GM12892 (cell line): ENCODE measurements around the gene STARD7.
A peak's percentile ranks its signal among the peaks of the same experiment; 100 is the strongest.
"Not testable (repeated sequence)": the region's sequence is repeated elsewhere in the genome, so short reads cannot be mapped to it uniquely, and the experiment has no call there.

Source experiments
- DNase-seq: peaks from one replicate; pipeline ENCODE4 v3.0.0; 2011; ENCODE audit not compliant: insufficient read length
- FAIRE-seq: peaks from 2 replicates; lab custom pipeline; 2011; peaks lifted over from hg19 to GRCh38; lab: Jason Lieb, UNC
- POLR2A ChIP-seq: IDR thresholded peaks from 2 replicates; pipeline ENCODE4 v1.6.1; 2011; ENCODE audit warnings: low read depth, low read length, control low read depth
- POLR2AphosphoS5 ChIP-seq: IDR thresholded peaks from 2 replicates; pipeline ENCODE4 v1.6.1; 2011; ENCODE audit warnings: low read depth, low read length, control low read depth
- TAF1 ChIP-seq: IDR thresholded peaks from 2 replicates; pipeline ENCODE4 v1.6.1; 2011; ENCODE audit warnings: low read depth, mild to moderate bottlenecking, control low read depth, low read length, borderline replicate concordance

Gene STARD7

DNA sequence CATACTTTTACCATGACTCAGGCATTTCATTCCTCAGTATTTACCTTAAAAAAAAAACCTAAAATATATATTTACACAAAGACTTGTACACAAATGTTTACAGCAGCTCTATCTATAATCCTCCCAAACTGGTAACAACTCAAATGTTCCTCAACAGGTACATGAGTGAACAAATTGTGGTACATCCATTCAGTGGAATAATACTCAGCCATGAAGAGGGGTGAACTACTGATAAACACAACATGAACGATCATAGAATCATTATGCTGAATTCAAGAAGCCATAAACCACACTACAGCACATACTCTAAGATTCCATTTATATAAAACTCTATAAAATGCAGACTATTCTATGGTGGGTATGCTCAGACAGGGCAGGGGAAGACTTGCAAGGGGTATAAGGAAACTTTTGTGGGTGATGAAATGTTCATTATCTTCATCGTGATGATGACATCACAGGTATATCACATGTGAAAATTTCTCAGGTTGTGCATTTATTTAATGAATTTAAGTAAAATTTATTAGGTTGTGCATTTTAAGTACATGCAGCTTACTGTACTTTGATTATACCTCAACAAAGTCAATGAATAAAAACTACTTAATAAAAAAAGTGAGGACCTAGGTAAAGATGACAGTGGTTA is 38.6 kb downstream of the STARD7 start:
- TF ChIP-seq TAF1 (no peak), POLR2AphosphoS5 (no peak), POLR2A (no peak)
- DNase-seq (no peak), FAIRE-seq (no peak)

DNA sequence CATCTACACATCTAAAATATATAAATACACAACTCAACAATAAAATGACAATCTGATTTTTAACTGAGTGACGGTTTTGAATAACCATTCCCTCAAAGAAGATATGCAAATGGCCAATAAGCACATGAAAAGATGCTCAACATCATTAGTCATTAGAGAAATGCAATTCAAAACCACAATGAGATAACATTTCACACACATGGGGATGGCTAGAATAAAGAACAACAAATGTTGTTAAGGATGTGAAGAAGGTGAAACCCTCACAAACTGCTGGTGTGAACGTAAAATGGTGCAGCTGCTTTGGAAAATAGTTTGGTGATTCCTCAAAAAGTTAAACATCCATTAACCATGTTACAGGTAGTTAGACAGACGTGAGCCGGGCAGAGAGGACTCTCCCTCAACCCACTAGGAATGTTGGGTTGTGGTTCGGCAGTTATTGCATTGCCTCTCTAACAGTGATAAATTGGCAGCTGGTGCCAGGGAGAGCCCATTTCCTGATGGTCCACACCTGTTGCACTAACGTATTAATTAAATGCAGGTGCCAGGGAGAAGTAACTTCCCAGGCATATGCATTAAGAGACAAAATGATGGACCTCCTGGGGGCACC is 41.1 kb downstream of the STARD7 start:
- TF ChIP-seq TAF1, result no peak
- TF ChIP-seq POLR2A, result no peak
- no peak for TF ChIP-seq POLR2AphosphoS5
- DNase-seq (no peak), FAIRE-seq (peak; percentile 21)

DNA sequence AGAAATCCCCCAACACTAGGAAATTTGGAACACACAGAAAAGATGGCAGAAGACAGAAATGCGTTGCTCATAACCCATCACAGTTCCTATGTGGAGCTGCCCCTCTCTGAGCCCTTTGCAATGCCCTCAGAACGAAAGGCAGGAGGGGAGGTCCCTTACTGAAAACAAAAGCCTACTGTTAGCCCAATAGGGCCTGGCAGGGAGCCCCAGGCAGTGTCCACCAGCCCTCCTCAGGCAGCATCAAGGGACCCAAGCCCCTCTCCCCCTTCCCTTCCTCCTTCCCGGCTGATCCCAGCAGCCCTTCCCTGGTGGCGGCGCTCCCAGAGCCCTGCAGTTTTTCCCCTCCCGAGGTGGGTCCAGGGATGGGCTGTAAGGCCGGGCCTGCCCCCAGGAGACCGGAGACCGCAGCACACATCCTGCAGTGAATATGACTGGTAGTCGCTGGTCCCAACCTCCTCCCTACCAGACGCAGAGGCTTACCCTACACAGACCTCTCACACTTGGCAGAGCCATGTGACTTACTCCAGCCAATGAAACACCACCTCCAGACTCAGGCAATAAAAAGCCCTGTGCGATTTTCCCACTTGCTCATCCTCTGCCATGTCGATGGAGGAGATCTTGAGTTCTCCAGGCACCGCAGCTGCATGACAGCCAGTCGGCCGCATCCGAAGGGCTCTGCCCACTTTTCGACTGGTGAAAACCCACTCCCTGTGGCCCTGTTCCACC is 44.0 kb downstream of the STARD7 start:
- FAIRE-seq (no peak), DNase-seq (peak; percentile 75)
- TF ChIP-seq POLR2A (peak; percentile 86), POLR2AphosphoS5 (no peak; the same call in none of the 2 replicates)

DNA sequence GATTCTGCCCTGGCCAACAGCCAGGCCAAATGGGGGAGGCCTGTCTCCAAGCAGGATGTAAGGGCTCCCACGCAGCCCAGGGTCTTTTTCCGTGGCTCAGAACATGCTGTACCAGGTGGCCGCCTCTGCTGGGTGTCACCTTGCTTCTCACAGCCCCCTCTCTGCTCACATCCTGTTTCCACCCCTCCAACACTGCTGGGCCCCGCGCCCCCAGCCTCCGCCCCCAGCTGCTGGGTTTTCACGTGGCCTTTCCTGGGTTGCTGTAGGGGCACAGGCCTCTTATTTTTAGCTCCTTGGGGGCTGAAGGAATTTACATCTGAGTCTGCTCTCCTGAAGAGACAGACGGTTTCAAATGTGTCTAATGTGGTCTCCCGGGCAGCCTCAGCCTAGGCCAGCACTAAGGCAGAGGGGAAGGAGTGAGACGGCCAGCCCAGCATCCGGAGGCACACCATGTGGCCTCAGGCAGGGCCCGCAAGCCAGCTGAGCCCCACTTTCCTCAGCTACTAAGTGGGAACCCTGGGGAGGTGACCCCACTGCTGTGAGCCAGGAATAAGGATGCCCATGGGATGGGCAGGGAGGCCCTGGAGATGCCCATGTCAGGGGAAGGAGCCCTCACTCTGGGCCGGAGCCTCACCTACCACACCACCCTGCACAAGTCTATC is 44.7 kb downstream of the STARD7 start:
- TF ChIP-seq POLR2A (peak; percentile 71), POLR2AphosphoS5 (no peak; the same call in 1 of the 2 replicates), TAF1 (peak; percentile 84)
- FAIRE-seq (peak; percentile 97), DNase-seq (peak; percentile 60)

DNA sequence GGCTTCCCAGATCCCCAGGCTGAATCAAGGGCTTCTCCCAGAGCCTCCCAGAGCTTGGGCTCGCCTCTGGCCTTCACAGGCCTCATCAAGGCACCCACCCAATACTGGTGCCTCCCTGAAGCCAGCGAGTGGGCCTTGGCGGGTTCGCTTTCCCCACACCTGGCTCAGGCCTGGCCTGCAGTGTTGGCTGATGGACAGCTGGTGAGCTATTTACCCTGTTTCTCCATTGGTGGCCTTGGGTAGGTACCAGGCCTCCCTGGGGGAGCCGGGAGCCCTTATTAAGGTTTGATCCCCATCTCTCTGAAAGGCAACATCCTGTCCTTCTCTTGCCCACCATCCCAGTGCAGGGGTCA is 45.2 kb downstream of the STARD7 start:
- TF ChIP-seq TAF1 (no peak), POLR2AphosphoS5 (no peak), POLR2A (no peak)
- DNase-seq (no peak), FAIRE-seq (no peak)

DNA sequence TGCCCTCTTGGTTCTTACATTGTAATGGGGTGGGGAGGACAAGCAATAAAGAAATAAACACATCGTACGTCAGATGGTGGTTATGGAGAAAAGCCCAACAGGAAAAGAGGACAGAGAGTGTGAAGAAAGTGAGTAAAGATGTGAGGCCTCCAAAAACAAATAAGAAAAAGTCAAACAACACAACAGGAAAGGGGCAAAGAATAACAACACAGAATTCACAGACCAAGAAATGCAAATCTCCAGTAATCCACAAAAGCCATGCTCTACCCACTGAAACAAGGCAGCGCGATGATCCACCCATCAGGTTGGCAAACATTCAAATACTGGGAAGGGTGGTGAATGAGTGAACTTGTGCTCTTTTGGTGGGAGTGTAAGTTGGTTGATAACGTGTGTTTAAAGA is 46.7 kb downstream of the STARD7 start:
- TF ChIP-seq TAF1 (no peak), POLR2AphosphoS5 (no peak), POLR2A (no peak)
- DNase-seq, result no peak
- peak; percentile 78 for FAIRE-seq

DNA sequence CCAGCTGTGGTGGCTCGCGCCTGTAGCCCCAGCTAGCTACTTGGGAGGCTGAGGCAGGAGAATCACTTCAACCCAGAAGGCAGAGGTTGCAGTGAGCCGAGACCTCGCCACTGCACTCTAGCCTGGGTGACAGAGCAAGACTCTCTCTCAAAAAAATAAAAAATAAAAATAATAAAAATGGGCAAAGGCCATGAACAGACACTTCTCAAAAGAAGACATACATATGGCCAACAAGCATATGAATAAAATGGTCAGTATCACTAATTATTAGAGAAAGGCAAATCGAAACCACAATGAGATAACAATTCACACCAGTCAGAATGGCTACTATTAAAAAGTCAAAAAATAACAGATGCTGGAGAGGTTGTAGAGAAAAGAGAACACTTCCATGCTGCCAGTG is 48.3 kb downstream of the STARD7 start:
- not testable (repeated sequence) for DNase-seq, FAIRE-seq

DNA sequence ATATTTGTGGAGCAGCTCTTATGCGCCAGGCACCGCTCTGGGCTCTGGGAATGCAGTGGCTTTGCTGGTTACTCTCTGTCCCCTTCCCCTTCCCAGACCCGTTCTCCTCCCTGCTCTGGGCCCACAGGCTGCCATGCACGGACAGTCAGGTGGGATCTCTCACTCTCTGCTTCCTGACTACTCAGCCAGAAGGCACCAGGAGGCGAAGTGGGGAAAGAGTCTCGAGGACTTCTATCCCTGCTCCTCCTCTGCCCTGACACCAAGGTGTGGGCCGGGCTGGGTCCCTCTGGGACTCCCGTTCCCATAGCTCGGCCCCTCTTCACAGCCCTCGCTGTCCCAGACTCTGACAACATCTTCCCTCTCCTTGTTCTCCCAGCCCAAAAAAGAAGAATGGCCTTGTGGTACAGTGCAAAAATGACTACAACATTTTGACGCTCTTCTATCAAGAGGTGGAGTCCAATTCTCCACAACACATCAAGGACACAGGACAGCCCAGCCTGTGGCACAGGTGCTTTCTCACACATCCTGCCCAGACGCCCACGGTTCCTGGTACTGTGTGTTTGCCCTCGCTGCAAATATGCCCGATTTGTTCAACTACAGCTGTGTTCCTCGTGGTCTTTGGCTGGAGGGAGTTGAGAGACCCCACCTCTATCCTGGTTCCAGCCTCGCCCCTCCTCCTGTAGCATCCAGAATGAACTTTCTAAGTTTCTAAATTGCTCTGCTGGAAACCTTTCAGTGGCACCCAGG is 49.4 kb downstream of the STARD7 start:
- peak; percentile 93 for FAIRE-seq

DNA sequence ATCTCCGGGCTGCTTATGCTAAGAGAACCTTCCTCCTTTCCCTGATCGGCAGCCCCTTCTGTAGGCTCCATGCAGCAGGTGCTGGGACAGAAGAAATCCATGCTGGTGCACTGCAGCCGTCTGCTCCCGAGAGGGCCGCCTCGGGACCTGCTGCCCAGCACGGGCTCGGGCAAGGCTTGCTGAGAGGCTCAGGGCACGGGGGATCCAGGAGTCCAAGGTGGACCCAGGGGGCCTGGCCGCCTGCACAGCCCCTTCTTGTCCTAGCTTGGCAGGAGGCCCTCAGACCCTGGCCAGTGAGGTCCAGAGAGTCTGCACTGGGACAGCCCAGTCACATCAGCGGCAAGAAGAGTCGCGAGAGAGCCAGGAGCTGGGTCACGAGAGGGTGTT is 50.1 kb downstream of the STARD7 start:
- TF ChIP-seq TAF1, result no peak
- no peak for DNase-seq
- no peak for FAIRE-seq

More for the DNA sequence above, 49.4 kb downstream of the STARD7 start:
- DNase-seq, result no peak
- TF ChIP-seq TAF1, result no peak
- TF ChIP-seq POLR2AphosphoS5, result no peak
- TF ChIP-seq POLR2A, result no peak

DNA sequence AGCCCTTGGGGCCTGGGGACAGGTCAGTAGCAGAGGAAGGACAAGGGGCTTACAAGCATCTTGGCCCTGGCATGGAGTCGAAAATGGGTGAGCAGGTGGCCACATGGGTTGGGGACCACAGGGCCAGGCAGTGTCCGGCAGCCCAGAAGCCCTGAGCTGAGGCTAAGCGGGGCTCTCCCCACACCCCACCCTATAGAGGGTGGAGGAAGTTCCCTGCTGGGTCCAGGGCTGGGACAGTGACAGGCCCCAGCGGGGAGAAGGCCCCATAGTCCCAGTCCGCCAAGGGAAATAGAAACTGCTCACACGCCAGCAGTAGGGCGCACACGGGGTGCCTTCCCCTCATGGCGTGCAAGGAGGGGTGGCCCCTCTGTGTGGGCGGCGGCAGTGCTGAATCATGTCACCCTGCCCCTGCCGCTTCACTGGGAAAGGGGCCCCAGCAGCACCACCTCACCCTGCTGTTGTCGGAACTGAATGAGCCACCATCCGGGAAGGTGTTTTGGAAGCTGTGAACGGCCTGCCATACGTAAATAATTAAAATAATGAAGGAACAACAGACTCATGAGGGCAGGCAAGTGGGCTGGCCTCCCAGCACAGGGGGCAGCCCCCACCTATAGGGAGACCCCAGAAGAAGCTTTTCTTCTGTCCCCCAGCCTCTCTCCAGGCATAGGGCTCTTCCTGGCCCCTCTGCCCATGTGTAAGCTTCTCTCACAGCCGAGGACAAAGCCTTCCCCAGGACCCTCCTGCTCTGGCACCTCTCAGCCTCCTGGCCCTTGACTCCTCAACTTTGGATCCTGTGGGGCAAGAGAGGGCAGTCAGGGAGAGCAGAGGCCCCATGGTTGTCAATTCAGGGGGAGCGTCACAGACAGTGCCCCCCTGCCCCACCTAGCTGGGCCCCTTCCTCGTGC is 50.7 kb downstream of the STARD7 start:
- TF ChIP-seq POLR2A (peak; percentile 66; the same call in 1 of the 2 replicates), TAF1 (peak; percentile 54; the same call in 1 of the 2 replicates), POLR2AphosphoS5 (peak; percentile 44)
- DNase-seq (peak; percentile 85), FAIRE-seq (peak; percentile 100)
